RCC 7860 (cell line): ENCODE data around the gene GBGT1.

Source experiments
- DNase-seq: peaks from one replicate; pipeline ENCODE4 v3.0.0-alpha.2; 2015; ENCODE audit warnings: low spot score
- FAIRE-seq: peaks from 2 replicates; lab custom pipeline; 2012; peaks lifted over from hg19 to GRCh38; lab: Jason Lieb, UNC

GBGT1 gene

GRCh38 chr9:133129001-133129795 lies 34.5 kb downstream of the GBGT1 start:
- no peak for FAIRE-seq
- no peak for DNase-seq

GRCh38 chr9:133128152-133128551 lies 35.6 kb downstream of the GBGT1 start:
- DNase-seq (no peak), FAIRE-seq (no peak)

DNA sequence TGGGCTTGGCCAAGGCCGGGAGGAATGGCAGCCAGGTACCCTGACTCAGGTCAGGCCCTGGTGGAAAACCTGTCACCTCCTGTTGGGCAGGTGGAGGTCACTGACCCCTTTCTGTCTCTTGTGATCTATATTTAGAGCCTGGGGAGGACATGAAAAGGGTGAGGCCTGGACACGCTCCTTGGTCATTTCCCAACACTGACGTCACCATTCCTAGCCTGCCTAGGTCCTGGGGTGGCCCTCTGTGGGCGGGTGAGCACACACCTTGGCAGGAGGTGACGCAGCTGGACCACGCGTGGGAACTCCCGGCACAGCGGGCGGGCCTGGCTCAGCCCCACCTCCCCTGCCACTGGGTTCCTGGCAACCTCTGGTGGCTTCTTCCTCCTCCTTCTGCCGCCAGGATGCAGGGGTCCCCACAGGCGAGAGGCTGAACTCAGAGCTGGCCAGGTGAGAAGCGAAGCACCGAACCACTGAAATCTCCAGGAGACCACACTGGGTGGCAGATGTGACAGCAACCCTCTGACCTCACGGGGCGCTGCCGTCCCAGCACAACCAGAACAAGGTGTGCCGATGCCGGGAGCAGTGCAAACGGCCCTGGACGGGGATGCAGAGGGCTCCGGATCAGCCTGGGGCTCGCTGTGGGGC lies 36.3 kb downstream of the GBGT1 start:
- DNase-seq: no peak
- no peak for FAIRE-seq

- FAIRE-seq (no peak), DNase-seq (no peak)
Measured at GRCh38 chr9:133126697-133127339, 36.9 kb downstream of the GBGT1 start.

- DNase-seq: no peak
- no peak for FAIRE-seq
Measured at GRCh38 chr9:133125941-133126696, 37.6 kb downstream of the GBGT1 start.

- FAIRE-seq (no peak), DNase-seq (no peak)
Measured at GRCh38 chr9:133124907-133125275, 38.8 kb downstream of the GBGT1 start.

DNA sequence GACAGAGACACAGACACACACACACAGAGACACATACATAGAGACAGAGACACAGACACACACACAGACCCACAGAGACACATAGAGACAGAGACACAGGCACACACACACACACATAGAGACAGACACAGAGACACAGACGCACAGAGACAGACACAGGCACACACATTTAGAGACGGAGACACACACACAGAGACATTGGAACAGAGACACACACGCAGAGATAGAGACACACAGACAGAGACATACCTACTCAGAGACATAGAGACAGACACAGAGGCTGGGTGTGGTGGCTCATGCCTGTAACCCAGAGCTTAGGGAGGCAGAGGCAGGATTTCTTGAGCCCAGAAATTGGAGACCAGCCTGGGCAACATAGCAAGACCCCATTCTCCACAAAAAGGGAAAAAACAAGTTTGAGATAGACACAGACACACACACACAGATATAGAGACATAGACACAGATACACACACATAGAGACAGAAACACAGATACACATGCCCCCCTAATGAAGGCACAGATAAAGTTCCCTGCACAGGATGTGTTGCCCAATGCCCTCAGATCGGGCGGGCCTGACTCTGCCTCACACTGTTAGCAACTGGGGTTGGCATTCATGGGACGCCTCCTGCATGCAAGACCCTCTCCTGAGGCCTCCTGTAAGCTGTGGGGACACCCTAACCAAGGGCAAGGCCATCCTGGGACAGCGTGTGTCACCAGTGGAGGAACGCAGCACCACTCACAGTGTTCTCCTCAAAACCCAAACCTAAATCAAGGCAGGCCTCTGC lies 39.4 kb downstream of the GBGT1 start:
- FAIRE-seq (no peak), DNase-seq (no peak)

DNA sequence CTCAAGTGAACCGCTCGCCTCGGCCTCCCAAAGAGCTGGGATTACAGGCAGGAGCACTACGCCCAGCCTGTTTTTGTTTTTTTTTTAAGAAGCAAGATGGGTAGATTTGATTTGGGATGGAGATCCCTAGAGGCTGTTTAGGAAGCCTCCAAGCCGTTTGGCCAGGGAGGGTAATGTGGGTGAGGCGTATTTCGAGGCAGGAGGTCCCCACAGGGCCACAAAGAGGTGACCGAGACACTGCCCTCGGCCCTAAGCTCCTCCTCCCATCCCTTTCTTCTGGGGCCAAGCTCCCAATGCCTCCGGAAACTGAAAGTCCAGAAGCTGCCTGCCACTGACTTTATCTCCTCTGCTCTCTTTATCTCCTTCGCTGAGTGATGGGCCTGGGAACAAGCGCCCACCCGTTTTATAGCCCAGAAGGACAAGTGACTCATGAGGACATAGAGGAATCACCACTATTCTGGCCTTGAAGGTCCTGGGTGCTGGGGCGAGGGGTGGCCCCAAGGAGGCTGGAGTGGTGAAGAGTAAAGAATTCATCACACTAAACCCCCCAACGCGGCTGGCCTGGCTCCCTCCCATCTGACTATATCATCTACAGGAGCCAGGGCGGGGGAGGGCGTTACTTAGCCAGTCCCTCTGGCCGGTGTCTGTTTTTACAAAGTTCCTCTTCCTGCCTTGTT lies 40.6 kb downstream of the GBGT1 start:
- FAIRE-seq (no peak), DNase-seq (no peak)

- FAIRE-seq: no peak
- DNase-seq: no peak
Measured at GRCh38 chr9:133122605-133122934, 41.1 kb downstream of the GBGT1 start.

DNA sequence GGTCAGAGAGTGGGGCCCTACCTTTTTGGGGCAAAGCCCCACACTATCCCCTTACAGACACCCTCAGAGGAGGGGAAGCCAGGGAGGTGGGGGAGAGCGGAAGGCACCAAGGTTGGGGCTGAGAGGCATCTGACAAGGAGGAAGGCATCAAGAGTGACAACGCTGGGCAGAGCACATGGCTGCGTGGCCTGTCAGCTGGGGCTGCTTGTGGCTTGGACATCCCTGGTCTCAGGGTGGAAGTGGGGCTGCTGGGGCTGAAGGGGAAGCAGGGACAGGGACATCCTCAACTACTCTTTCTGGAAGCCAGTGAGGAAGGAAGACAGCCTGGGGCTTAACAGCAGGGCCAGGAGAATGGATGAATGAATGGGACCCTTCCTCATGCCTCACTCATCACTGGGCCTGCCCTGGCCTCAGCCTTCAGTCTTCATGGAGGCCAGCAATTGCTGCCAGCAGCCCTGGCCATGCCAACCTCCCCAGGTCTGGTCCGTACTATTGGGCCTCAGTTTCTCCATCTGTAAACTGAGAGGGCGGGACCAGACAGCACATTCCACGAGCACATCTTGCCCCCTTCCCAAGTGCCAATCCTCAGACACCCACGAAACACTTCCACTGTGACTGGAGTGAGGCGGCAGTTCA lies 41.7 kb downstream of the GBGT1 start:
- no peak for FAIRE-seq
- DNase-seq: no peak

DNA sequence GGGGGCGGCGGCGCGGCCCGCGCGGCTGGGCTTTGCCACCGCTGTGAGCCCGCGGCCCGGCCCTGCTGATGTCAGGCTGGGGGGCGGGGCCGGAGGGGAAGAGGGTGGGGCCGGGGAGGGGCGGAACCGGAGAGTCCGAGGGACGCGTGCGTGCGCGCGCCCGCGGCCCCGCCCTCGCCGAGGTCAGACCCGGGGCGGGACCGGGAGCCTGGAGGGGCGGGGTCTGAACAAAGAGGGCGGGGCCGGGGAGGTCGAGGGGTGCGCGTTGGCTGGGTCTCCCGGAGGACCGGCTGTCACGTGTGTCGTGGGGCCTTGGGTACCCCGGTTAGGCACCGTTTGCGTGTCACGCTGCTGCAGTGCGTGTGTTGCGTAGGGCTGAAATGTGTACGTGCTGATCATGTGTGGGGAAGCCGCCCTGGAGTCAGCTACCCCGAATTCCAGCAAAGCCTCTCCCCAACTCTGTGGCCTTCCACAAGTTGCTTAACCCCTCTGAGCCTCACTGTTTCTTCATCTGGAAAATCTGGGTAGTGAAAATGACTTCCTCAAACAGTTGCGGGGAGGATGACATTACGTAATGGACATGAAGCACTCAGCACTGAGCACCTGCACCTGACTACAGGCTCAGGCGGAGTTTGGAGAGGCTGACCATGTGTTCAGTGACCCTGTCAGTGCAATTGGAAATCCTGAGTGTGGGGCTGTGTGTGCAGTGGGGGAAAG lies 42.4 kb downstream of the GBGT1 start, which contains the start of gene RALGDS:
RALGDS (minus strand) TSS at position 43 of the 717 bp plus-strand sequence. CDS start 86 bp downstream, outside the sequence.
- DNase-seq (peak; percentile 49), FAIRE-seq (no peak)

GRCh38 chr9:133120501-133121197 lies 43.1 kb downstream of the GBGT1 start:
- no peak for DNase-seq

GRCh38 chr9:133119846-133120500 lies 43.7 kb downstream of the GBGT1 start:
- FAIRE-seq: no peak
- no peak for DNase-seq

More at GRCh38 chr9:133120501-133121197, 43.1 kb downstream of the GBGT1 start:
- FAIRE-seq: no peak

- DNase-seq: no peak
- no peak for FAIRE-seq
Measured at GRCh38 chr9:133119103-133119845, 44.4 kb downstream of the GBGT1 start.

DNA sequence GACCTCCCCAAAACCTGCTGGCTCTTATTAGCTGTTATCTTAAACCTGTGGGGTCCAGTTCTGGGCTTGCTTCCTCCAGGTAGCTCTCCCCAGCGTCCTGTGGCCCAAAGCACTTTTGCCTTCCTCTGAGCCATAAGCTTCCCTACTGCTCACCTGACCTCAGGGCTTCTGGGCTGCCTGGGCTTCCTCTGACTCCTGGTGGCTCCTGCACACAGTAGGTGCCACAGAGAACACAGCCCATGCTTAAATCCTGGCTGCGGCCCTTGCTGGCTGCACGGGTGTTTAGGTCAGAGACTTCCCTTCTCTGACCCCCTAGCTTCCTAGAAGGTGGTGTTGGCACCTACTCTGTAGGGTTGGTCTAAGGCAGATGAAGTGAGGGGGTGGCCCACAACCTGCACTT lies 45.1 kb downstream of the GBGT1 start:
- FAIRE-seq (no peak), DNase-seq (no peak)

- no peak for FAIRE-seq
- no peak for DNase-seq
Measured at GRCh38 chr9:133118179-133118520, 45.6 kb downstream of the GBGT1 start.
